Measurements from ENCODE around the gene BCL2. TPM values are rescaled to one million over a fixed set of nuclear protein-coding genes. Genes with fewer than 3 reads are reported as not detected.

Gene BCL2
- total RNA-seq, 1 donor from 2014 or later = 5.2 TPM

GRCh38 chr18:63179422-63179821 lies 140.1 kb downstream of the BCL2 start:
- no peaks in the 10 kb centered on the region for H3K27me3 ChIP-seq (ENCODE audit: control insufficient read depth, insufficient read depth, low read length)
- no peaks in the 10 kb centered on the region for H3K36me3 ChIP-seq (ENCODE audit: control insufficient read depth, insufficient read depth, low read length)
- no peak for DNase-seq (ENCODE audit: low read depth)
- no peak overlapping the region for H3K4me3 ChIP-seq (ENCODE audit: low read depth, low read length)
- TF ChIP-seq, protein P1, sequence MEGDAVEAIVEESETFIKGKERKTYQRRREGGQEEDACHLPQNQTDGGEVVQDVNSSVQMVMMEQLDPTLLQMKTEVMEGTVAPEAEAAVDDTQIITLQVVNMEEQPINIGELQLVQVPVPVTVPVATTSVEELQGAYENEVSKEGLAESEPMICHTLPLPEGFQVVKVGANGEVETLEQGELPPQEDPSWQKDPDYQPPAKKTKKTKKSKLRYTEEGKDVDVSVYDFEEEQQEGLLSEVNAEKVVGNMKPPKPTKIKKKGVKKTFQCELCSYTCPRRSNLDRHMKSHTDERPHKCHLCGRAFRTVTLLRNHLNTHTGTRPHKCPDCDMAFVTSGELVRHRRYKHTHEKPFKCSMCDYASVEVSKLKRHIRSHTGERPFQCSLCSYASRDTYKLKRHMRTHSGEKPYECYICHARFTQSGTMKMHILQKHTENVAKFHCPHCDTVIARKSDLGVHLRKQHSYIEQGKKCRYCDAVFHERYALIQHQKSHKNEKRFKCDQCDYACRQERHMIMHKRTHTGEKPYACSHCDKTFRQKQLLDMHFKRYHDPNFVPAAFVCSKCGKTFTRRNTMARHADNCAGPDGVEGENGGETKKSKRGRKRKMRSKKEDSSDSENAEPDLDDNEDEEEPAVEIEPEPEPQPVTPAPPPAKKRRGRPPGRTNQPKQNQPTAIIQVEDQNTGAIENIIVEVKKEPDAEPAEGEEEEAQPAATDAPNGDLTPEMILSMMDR (IDR thresholded peaks at IDR 0.05; ENCODE audit: insufficient read depth, low read length, poor library complexity, severe bottlenecking) = no peak

DNA sequence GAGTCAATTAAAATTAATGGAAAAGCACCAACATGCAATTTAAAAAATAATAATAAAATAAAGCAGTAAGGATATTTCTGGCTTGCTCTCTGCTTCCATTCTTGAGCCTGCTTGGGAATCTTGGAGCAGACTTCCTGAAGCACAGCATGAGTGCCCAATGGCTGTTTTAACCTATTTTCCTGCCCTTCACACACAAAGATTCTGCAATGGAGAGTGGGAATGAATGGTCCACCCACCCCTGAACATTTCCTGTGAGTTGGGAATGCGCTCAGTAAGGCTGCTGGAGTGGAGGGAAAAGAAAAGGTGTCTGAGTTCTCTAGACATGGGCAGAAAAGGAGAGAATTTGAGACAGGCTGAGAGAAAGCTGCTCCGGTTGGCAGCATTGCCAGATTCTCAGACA lies 140.6 kb downstream of the BCL2 start:
- Histone ChIP-seq H3K36me3 (ENCODE audit: control insufficient read depth, insufficient read depth, low read length) (no peaks in the 10 kb centered on the region), H3K27me3 (ENCODE audit: control insufficient read depth, insufficient read depth, low read length) (no peaks in the 10 kb centered on the region), H3K4me3 (ENCODE audit: low read depth, low read length) (no peak overlapping the region)
- DNase-seq (ENCODE audit: low read depth) = no peak
- TF ChIP-seq, protein P1 (IDR thresholded peaks at IDR 0.05; ENCODE audit: insufficient read depth, low read length, poor library complexity, severe bottlenecking) = no peak

- TF ChIP-seq, protein P1 (IDR thresholded peaks at IDR 0.05; ENCODE audit: insufficient read depth, low read length, poor library complexity, severe bottlenecking) = no peak
- H3K27me3 ChIP-seq (ENCODE audit: control insufficient read depth, insufficient read depth, low read length) = no peaks in the 10 kb centered on the region
- DNase-seq (ENCODE audit: low read depth) = no peak
- no peak overlapping the region for H3K4me3 ChIP-seq (ENCODE audit: low read depth, low read length)
- no peaks in the 10 kb centered on the region for H3K36me3 ChIP-seq (ENCODE audit: control insufficient read depth, insufficient read depth, low read length)
Observed at GRCh38 chr18:63177919-63178821, 141.4 kb downstream of the BCL2 start.

DNA sequence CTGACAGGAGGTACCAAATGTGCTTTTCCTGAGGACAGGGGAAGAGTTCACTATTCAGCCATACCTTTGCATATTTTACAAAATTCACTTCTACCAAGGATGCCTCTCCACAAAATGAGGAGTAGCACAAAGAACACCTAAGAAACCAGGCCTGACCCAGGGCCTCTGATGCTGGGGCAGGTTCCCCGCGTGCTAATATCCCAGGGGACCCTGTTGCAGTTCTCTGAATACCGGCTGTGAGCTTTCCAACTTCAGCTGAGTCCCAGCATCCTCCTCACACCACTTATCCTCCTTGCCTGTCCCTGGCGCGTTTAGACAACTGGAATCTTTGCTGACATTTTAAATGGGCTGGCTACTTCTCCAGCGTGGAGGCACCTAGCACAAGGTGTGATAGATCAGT lies 142.3 kb downstream of the BCL2 start:
- no peaks in the 10 kb centered on the region for H3K27me3 ChIP-seq (ENCODE audit: control insufficient read depth, insufficient read depth, low read length)
- no peak for DNase-seq (ENCODE audit: low read depth)
- no peak overlapping the region for H3K4me3 ChIP-seq (ENCODE audit: low read depth, low read length)
- no peaks in the 10 kb centered on the region for H3K36me3 ChIP-seq (ENCODE audit: control insufficient read depth, insufficient read depth, low read length)
- TF ChIP-seq, protein P1 (IDR thresholded peaks at IDR 0.05; ENCODE audit: insufficient read depth, low read length, poor library complexity, severe bottlenecking) = no peak

GRCh38 chr18:63175264-63175663 lies 144.3 kb downstream of the BCL2 start:
- Histone ChIP-seq H3K4me3 (ENCODE audit: low read depth, low read length) (no peak overlapping the region), H3K36me3 (ENCODE audit: control insufficient read depth, insufficient read depth, low read length) (no peaks in the 10 kb centered on the region), H3K27me3 (ENCODE audit: control insufficient read depth, insufficient read depth, low read length) (no peaks in the 10 kb centered on the region)
- TF ChIP-seq, protein P1 (IDR thresholded peaks at IDR 0.05; ENCODE audit: insufficient read depth, low read length, poor library complexity, severe bottlenecking) = no peak
- no peak for DNase-seq (ENCODE audit: low read depth)
